Medulla oblongata (tissue), 1 donor: ENCODE data around the gene DLL1.
A peak's percentile ranks its signal among the peaks of the same experiment; 100 is the strongest.
"Not testable (repeated sequence)": the region's sequence is repeated elsewhere in the genome, so short reads cannot be mapped to it uniquely, and the experiment has no call there.

Source experiments
- DNase-seq: peaks from one replicate; pipeline ENCODE4 v3.0.0-alpha.2; 2015; ENCODE audit errors: extremely low spot score

DLL1 gene

GRCh38 chr6:170290296-170291128, at the start of gene DLL1:
DLL1 (minus strand) TSS chr6:170291078; CDS start chr6:170290139, 939 bp downstream.
- peak; percentile 84 for DNase-seq

GRCh38 chr6:170335199-170335598, 44.3 kb upstream of the DLL1 start:
- not testable (repeated sequence) for DNase-seq

GRCh38 chr6:170329321-170329720, 38.4 kb upstream of the DLL1 start:
- DNase-seq, result no peak

GRCh38 chr6:170317718-170318117, 26.8 kb upstream of the DLL1 start:
- DNase-seq, result no peak

GRCh38 chr6:170317076-170317475, 26.2 kb upstream of the DLL1 start:
- DNase-seq, result no peak

GRCh38 chr6:170316071-170316470, 25.2 kb upstream of the DLL1 start:
- no peak for DNase-seq

- DNase-seq, result no peak
These were observed 24.1 kb upstream of the DLL1 start for GRCh38 chr6:170314983-170315382.

- DNase-seq, result no peak
These were observed 22.9 kb upstream of the DLL1 start for GRCh38 chr6:170313716-170314295.

- no peak for DNase-seq
These were observed 22.0 kb upstream of the DLL1 start for GRCh38 chr6:170312876-170313275.

- no peak for DNase-seq
These were observed 20.8 kb upstream of the DLL1 start for GRCh38 chr6:170311696-170312095.

- DNase-seq, result no peak
These were observed 17.9 kb upstream of the DLL1 start for GRCh38 chr6:170308761-170309160.

GRCh38 chr6:170307080-170307545, 16.2 kb upstream of the DLL1 start:
- no peak for DNase-seq

- peak; percentile 98 for DNase-seq
These were observed 15.6 kb upstream of the DLL1 start, which contains the start of gene FAM120B for GRCh38 chr6:170306324-170307079. FAM120B (plus strand) TSS chr6:170306758; CDS start chr6:170317391, 10,633 bp downstream.

GRCh38 chr6:170305805-170306323, 15.0 kb upstream of the DLL1 start:
- DNase-seq, result no peak

GRCh38 chr6:170301184-170301583, 10.3 kb upstream of the DLL1 start:
- no peak for DNase-seq

- DNase-seq, result no peak
These were observed 7.8 kb upstream of the DLL1 start for GRCh38 chr6:170298688-170299087.

GRCh38 chr6:170297576-170298330, 6.9 kb upstream of the DLL1 start:
- peak; percentile 88 for DNase-seq

GRCh38 chr6:170296746-170297575, 6.1 kb upstream of the DLL1 start:
- DNase-seq, result peak; percentile 50

- no peak for DNase-seq
These were observed 5.5 kb upstream of the DLL1 start for GRCh38 chr6:170296423-170296745.
